ENCODE results near the gene BHLHE23.
A peak's percentile ranks its signal among the peaks of the same experiment; 100 is the strongest.

Gene BHLHE23

GRCh38 chr20:63024573-63025392 is 18.0 kb upstream of the BHLHE23 start:
- DNase-seq = no peak

GRCh38 chr20:63023936-63024571 is 17.3 kb upstream of the BHLHE23 start:
- DNase-seq = no peak

- no peak for DNase-seq
These were observed 16.5 kb upstream of the BHLHE23 start for GRCh38 chr20:63023071-63023935.

GRCh38 chr20:63022501-63022900 is 15.7 kb upstream of the BHLHE23 start:
- no peak for DNase-seq

- no peak for DNase-seq
These were observed 14.9 kb upstream of the BHLHE23 start for GRCh38 chr20:63021356-63022321.

GRCh38 chr20:63020681-63021080 is 13.9 kb upstream of the BHLHE23 start:
- no peak for DNase-seq

- DNase-seq = no peak
These were observed 11.2 kb upstream of the BHLHE23 start for GRCh38 chr20:63017826-63018411.

- DNase-seq = no peak
These were observed 10.5 kb upstream of the BHLHE23 start for GRCh38 chr20:63017076-63017825.

- no peak for DNase-seq
These were observed 9.8 kb upstream of the BHLHE23 start for GRCh38 chr20:63016514-63017075.

- no peak for DNase-seq
These were observed 9.0 kb upstream of the BHLHE23 start for GRCh38 chr20:63015662-63016361.

- DNase-seq = no peak
These were observed 8.4 kb upstream of the BHLHE23 start for GRCh38 chr20:63015147-63015661.

GRCh38 chr20:63014710-63015109 is 7.9 kb upstream of the BHLHE23 start:
- no peak for DNase-seq

- no peak for DNase-seq
These were observed 7.5 kb upstream of the BHLHE23 start for GRCh38 chr20:63014287-63014686.

- DNase-seq = no peak
These were observed 6.4 kb upstream of the BHLHE23 start for GRCh38 chr20:63013207-63013606.

GRCh38 chr20:63011798-63012197 is 5.0 kb upstream of the BHLHE23 start:
- no peak for DNase-seq

GRCh38 chr20:63009988-63010769 is 3.4 kb upstream of the BHLHE23 start:
- peak; percentile 71 to 75 for DNase-seq

- peak; percentile 87 to 90 for DNase-seq
These were observed 2.5 kb upstream of the BHLHE23 start for GRCh38 chr20:63009045-63009961.

GRCh38 chr20:63008541-63009044 is 1.8 kb upstream of the BHLHE23 start:
- no peak for DNase-seq
